ENCODE measurements around the gene RNF208.
"Not testable (repeated sequence)": the region's sequence is repeated elsewhere in the genome, so short reads cannot be mapped to it uniquely, and the experiment has no call there.

RNF208 gene

GRCh38 chr9:137253717-137254623 is 31.9 kb upstream of the RNF208 start:
- no peak for DNase-seq (ENCODE audit: low read depth)

GRCh38 chr9:137252555-137253506 is 30.8 kb upstream of the RNF208 start:
- DNase-seq (ENCODE audit: low read depth) = no peak

GRCh38 chr9:137251490-137252268 is 29.6 kb upstream of the RNF208 start:
- no peak for DNase-seq (ENCODE audit: low read depth)

- no peak for DNase-seq (ENCODE audit: low read depth)
Observed at GRCh38 chr9:137251194-137251461, 29.1 kb upstream of the RNF208 start, which contains the start of gene STPG3. STPG3 (plus strand) TSS chr9:137251286; CDS start chr9:137251287, 1 bp downstream.

GRCh38 chr9:137250329-137251193 is 28.5 kb upstream of the RNF208 start:
- no peak for DNase-seq (ENCODE audit: low read depth)

GRCh38 chr9:137247916-137248175 is 25.8 kb upstream of the RNF208 start:
- no peak for DNase-seq (ENCODE audit: low read depth)

GRCh38 chr9:137247135-137247915 is 25.3 kb upstream of the RNF208 start:
- no peak for DNase-seq (ENCODE audit: low read depth)

GRCh38 chr9:137245450-137246421 is 23.7 kb upstream of the RNF208 start:
- DNase-seq (ENCODE audit: low read depth) = no peak

- DNase-seq (ENCODE audit: low read depth) = no peak
Observed at GRCh38 chr9:137244486-137245449, 22.7 kb upstream of the RNF208 start.

GRCh38 chr9:137243626-137244485 is 21.8 kb upstream of the RNF208 start:
- no peak for DNase-seq (ENCODE audit: low read depth)

GRCh38 chr9:137243266-137243625 is 21.2 kb upstream of the RNF208 start:
- DNase-seq (ENCODE audit: low read depth) = not testable (repeated sequence)

- DNase-seq (ENCODE audit: low read depth) = no peak
Observed at GRCh38 chr9:137242269-137243203, 20.5 kb upstream of the RNF208 start.

GRCh38 chr9:137241490-137242268 is 19.6 kb upstream of the RNF208 start:
- peak; percentile 63 for DNase-seq (ENCODE audit: low read depth)

- peak; percentile 96 for DNase-seq (ENCODE audit: low read depth)
Observed at GRCh38 chr9:137240841-137241489, 18.9 kb upstream of the RNF208 start, which contains the start of gene TUBB4B. TUBB4B (plus strand) TSS chr9:137241287; CDS start chr9:137241361, 74 bp downstream.

Measured in stimulated activated CD8-positive, alpha-beta memory T cell treated with anti-CD3 and anti-CD28 coated beads, Interleukin-12 subunit alpha, Interleukin-12 subunit beta, amount 100 ng/mL, for 1 hour (primary cell).